SU-DHL-6 (cell line): ENCODE results near the gene DBR1.

Experiments used
- H2AFZ ChIP-seq: fragments of 200-600 bp; sonication (generic); 2 replicates; pipeline ENCODE4 v1.6.1; 2014; ENCODE audit warnings: low read depth, mild to moderate bottlenecking, moderate library complexity, mixed read lengths, antibody characterized with exemption, low read length; ENCODE audit not compliant: severe bottlenecking
- H3F3A ChIP-seq: fragments of 200-600 bp; shearing (Covaris generic); 2 replicates; pipeline ENCODE4 v1.6.0; 2016; ENCODE audit warnings: antibody characterized with exemption, mild to moderate bottlenecking; ENCODE audit not compliant: insufficient read depth
- H3K27ac ChIP-seq: fragments of 200-600 bp; sonication (generic); 2 replicates; pipeline ENCODE4 v1.5.1; 2016; ENCODE audit warnings: low read depth, mild to moderate bottlenecking, low read length, moderate library complexity, mixed read lengths
- H3K27me3 ChIP-seq: fragments of 200-600 bp; sonication (generic), shearing (Covaris generic); 2 replicates; pipeline ENCODE4 v1.6.0; 2014; ENCODE audit warnings: mild to moderate bottlenecking, low read length
- H3K36me3 ChIP-seq: fragments of 200-600 bp; sonication (generic); 2 replicates; pipeline ENCODE4 v1.6.1; 2014; ENCODE audit warnings: mild to moderate bottlenecking, low read length, mixed read lengths
- H3K4me2 ChIP-seq: fragments of 300-600, 200-600 bp; shearing (Covaris generic), sonication (generic); 2 replicates; pipeline ENCODE4 v1.6.0; 2014; ENCODE audit warnings: low read length, low read depth, mild to moderate bottlenecking; ENCODE audit not compliant: poor library complexity, severe bottlenecking
- H3K4me3 ChIP-seq: fragments of 200-600 bp; sonication (generic); 2 replicates; pipeline ENCODE4 v1.5.1; 2014; ENCODE audit warnings: antibody characterized with exemption, low read length, mild to moderate bottlenecking, mixed read lengths; ENCODE audit not compliant: insufficient read depth, poor library complexity, severe bottlenecking
- H3K79me2 ChIP-seq: fragments of 200-600 bp; sonication (generic); 2 replicates; pipeline ENCODE4 v1.6.1; 2014; ENCODE audit warnings: mild to moderate bottlenecking, low read length, moderate library complexity; ENCODE audit not compliant: insufficient read depth
- H3K9ac ChIP-seq: fragments of 200-600 bp; sonication (generic); 2 replicates; pipeline ENCODE4 v1.7.0; 2014; ENCODE audit warnings: mild to moderate bottlenecking, low read length
- H3K9me2 ChIP-seq: fragments of 200-600 bp; sonication (generic); replicated peaks from 2 replicates; pipeline ENCODE4 v1.6.1; 2014; ENCODE audit warnings: low read length; ENCODE audit not compliant: insufficient read depth
- H3K9me3 ChIP-seq: fragments of 200-600 bp; sonication (generic); 2 replicates; pipeline ENCODE4 v1.6.1; 2014; ENCODE audit warnings: low read length, mixed read lengths; ENCODE audit not compliant: insufficient read depth
- H4K20me1 ChIP-seq: fragments of 200-600 bp; sonication (generic); 2 replicates; pipeline ENCODE4 v1.6.1; 2014; ENCODE audit warnings: low read depth, mild to moderate bottlenecking, antibody characterized with exemption, low read length, moderate library complexity, mixed read lengths
- CTCF ChIP-seq: fragments of 200-600 bp; sonication (generic); IDR thresholded peaks from one replicate; pipeline ENCODE4 v1.5.1; 2017; ENCODE audit warnings: antibody characterized with exemption, mild to moderate bottlenecking, low read length, moderate library complexity; ENCODE audit not compliant: insufficient read depth, poor library complexity, severe bottlenecking
- EZH2phosphoT487 ChIP-seq: fragments of 200-600 bp; sonication (generic), shearing (Covaris generic); conservative IDR thresholded peaks from 2 replicates; pipeline ENCODE4 v1.6.1; 2018; ENCODE audit warnings: mild to moderate bottlenecking, antibody characterized with exemption, low read length, moderate library complexity, mixed read lengths

Gene DBR1

GRCh38 chr3:138124706-138125355 lies 49.9 kb downstream of the DBR1 start:
- Histone ChIP-seq H3K36me3 (no peaks in the 10 kb centered on the region), H2AFZ (no peak overlapping the region), H3K9me3 (no peaks in the 10 kb centered on the region), H3K9me2 (no peaks in the 10 kb centered on the region), H3K27ac (no peak overlapping the region), H3K4me3 (no peak overlapping the region), H3K27me3 (no peaks in the 10 kb centered on the region), H3K79me2 (no peaks in the 10 kb centered on the region), H4K20me1 (no peaks in the 10 kb centered on the region), H3K4me2 (no peak overlapping the region), H3K9ac (no peak overlapping the region), H3F3A (no peaks in the 10 kb centered on the region)
- TF ChIP-seq EZH2phosphoT487, result no peak
- TF ChIP-seq CTCF, result no peak

- Histone ChIP-seq H3K79me2 (no peaks in the 10 kb centered on the region), H3F3A (no peaks in the 10 kb centered on the region), H3K9me3 (no peaks in the 10 kb centered on the region), H4K20me1 (no peaks in the 10 kb centered on the region), H3K9ac (no peak overlapping the region), H3K27me3 (no peaks in the 10 kb centered on the region), H3K36me3 (no peaks in the 10 kb centered on the region), H3K27ac (no peak overlapping the region), H3K9me2 (no peaks in the 10 kb centered on the region), H2AFZ (no peak overlapping the region), H3K4me2 (no peak overlapping the region), H3K4me3 (no peak overlapping the region)
- no peak for TF ChIP-seq CTCF
- no peak for TF ChIP-seq EZH2phosphoT487
These were observed 50.5 kb downstream of the DBR1 start for GRCh38 chr3:138124188-138124587.

- Histone ChIP-seq H3K9me3 (no peaks in the 10 kb centered on the region), H3K36me3 (no peaks in the 10 kb centered on the region), H3K27me3 (no peaks in the 10 kb centered on the region), H4K20me1 (no peaks in the 10 kb centered on the region), H2AFZ (no peak overlapping the region), H3K4me2 (no peak overlapping the region), H3F3A (no peaks in the 10 kb centered on the region), H3K27ac (no peak overlapping the region), H3K9ac (no peak overlapping the region), H3K79me2 (no peaks in the 10 kb centered on the region), H3K9me2 (no peaks in the 10 kb centered on the region), H3K4me3 (no peak overlapping the region)
- TF ChIP-seq EZH2phosphoT487 (no peak), CTCF (no peak)
These were observed 55.3 kb downstream of the DBR1 start for GRCh38 chr3:138119423-138119766.
